ENCODE data around the gene TRIM66.

Gene TRIM66

DNA sequence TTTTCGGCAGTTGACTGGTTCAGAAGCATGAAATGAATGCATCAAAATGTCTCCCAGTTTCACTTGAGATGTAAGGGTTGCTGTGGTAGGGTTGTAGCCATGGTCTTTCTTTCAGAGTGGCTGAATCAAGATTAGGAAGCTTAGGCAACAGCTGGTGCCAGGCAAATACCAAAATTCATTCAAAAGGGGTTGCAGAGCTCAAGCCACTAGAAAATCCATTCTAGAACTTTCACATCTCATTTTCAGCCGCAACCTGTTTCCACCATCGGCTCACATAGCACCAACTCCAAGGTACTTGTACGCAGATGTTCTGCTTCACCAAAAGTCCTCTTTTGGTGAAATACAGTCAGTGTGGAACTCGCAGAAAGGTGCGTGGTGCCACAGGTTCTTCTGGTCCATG is 48.0 kb downstream of the TRIM66 start:
- Histone ChIP-seq H3K27ac (ENCODE audit: low read depth, low read length) (no peak overlapping the region), H3K9ac (ENCODE audit: low read depth, low read length) (no peak overlapping the region), H3K36me3 (ENCODE audit: control insufficient read depth, insufficient read depth, low read length) (no peaks in the 10 kb centered on the region), H3K4me3 (ENCODE audit: low read depth, low read length) (no peak overlapping the region), H3K4me1 (ENCODE audit: control insufficient read depth, insufficient read depth, low read length) (no peaks in the 10 kb centered on the region), H3K27me3 (ENCODE audit: control insufficient read depth, insufficient read depth, low read length) (no peaks in the 10 kb centered on the region), H3K9me3 (ENCODE audit: control insufficient read depth, insufficient read depth, low read length) (no peaks in the 10 kb centered on the region)

DNA sequence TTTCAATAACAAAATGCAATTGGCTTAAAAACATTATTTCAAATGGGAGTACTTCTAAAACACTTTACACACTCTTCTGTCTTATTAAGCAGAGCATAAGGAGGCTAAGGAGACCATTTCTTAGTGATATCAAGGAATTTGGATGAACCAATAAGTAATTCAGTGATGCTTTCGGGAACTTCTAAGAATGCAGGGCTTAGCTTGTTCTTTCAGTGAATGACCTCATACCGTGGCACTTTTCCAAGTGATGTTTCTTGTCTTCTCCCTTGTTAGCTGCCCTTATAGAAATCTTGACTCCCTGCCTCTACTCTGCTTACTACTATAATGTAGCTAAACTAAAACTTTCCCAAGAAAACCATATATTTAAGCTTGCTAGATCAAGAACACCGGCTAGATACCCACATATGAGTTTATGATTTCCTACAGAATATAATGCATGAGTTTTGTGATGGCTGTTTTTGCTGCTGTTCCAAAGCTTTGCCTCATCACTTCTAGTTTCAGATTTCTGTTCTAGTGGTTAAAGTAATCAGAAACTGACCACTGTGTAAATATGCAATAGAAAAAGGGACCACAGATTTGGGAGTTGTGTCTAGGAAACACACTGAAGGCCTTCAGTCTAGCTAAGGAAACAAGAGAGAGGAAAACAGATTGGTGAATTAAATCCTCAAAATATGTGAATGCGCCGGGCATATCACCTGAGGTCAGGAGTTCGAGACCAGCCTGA is 50.9 kb downstream of the TRIM66 start:
- Histone ChIP-seq H3K27ac (ENCODE audit: low read depth, low read length) (no peak overlapping the region), H3K9me3 (ENCODE audit: control insufficient read depth, insufficient read depth, low read length) (no peaks in the 10 kb centered on the region), H3K4me3 (ENCODE audit: low read depth, low read length) (no peak overlapping the region), H3K4me1 (ENCODE audit: control insufficient read depth, insufficient read depth, low read length) (no peaks in the 10 kb centered on the region), H3K9ac (ENCODE audit: low read depth, low read length) (no peak overlapping the region), H3K36me3 (ENCODE audit: control insufficient read depth, insufficient read depth, low read length) (no peaks in the 10 kb centered on the region), H3K27me3 (ENCODE audit: control insufficient read depth, insufficient read depth, low read length) (no peaks in the 10 kb centered on the region)

DNA sequence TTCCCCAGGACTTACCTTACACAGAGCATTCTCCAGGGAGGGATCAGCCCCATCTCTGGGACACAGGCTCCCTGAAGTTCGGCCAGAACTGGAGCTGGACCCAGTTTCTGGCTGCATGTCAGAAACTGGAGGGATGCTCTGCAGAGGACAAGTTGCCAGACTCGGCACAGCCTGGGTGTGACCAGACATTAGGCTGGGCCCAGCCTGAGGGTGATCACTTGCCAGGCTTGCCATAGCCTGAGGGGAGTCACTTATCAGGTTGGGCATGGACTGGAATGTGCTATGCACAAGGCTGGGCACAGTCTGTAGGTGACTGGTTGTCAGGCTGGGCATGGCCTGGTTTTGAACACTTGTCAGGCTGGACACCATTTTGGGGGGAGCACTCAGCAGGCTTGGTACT is 57.8 kb downstream of the TRIM66 start:
- no peaks in the 10 kb centered on the region for H3K9me3 ChIP-seq (ENCODE audit: control insufficient read depth, insufficient read depth, low read length)
- no peaks in the 10 kb centered on the region for H3K4me1 ChIP-seq (ENCODE audit: control insufficient read depth, insufficient read depth, low read length)
- peaks cover 9% of the 10 kb centered on the region; the same call in 1 of the 2 replicates for H3K36me3 ChIP-seq (ENCODE audit: control insufficient read depth, insufficient read depth, low read length)
- no peak overlapping the region for H3K4me3 ChIP-seq (ENCODE audit: low read depth, low read length)
- H3K27ac ChIP-seq (ENCODE audit: low read depth, low read length), result no peak overlapping the region
- no peak overlapping the region for H3K9ac ChIP-seq (ENCODE audit: low read depth, low read length)
- H3K27me3 ChIP-seq (ENCODE audit: control insufficient read depth, insufficient read depth, low read length), result no peaks in the 10 kb centered on the region

DNA sequence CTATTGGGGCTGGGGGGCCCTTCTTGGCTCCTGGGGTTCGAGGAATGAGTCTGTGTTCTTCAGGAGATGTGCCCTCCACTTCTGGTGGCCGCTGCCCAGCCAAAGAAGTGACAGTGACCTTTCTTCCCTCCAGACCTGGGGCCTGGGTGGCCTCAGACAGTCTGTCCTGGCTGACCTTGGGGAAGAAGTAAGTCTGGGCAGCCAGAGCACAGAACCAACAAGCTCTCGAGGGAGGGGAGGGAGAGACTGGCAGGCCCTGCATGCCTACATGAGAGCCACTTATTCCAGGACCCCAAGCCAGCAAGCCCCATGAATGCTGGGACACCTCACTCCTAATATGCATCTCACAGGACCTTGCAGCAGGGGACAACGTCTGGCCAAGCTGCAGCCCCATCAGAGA is 61.3 kb downstream of the TRIM66 start:
- no peaks in the 10 kb centered on the region for H3K27me3 ChIP-seq (ENCODE audit: control insufficient read depth, insufficient read depth, low read length)
- no peak overlapping the region for H3K4me3 ChIP-seq (ENCODE audit: low read depth, low read length)
- no peak overlapping the region for H3K9ac ChIP-seq (ENCODE audit: low read depth, low read length)
- no peak overlapping the region for H3K27ac ChIP-seq (ENCODE audit: low read depth, low read length)
- no peaks in the 10 kb centered on the region for H3K4me1 ChIP-seq (ENCODE audit: control insufficient read depth, insufficient read depth, low read length)
- no peaks in the 10 kb centered on the region for H3K9me3 ChIP-seq (ENCODE audit: control insufficient read depth, insufficient read depth, low read length)
- H3K36me3 ChIP-seq (ENCODE audit: control insufficient read depth, insufficient read depth, low read length), result peaks cover 11% of the 10 kb centered on the region; the same call in 1 of the 2 replicates

DNA sequence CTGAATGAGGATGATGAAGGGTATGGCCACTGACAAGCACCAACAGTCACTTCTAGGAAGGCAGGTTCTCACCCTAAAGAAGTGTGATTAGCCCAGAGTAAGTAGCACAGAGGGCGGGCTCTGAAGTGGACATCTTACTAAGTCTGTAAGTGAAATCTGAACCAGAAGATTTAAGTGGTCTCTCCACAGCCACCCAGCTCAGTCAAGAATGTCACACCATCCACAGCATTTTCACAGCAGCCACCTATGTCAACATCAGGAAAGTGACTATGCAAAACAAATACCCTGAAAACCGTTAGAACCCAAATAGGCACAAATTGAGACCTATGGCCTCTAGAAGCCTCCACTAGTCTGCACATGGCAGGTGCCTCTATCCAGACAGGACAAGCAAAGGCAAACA is 65.4 kb downstream of the TRIM66 start:
- Histone ChIP-seq H3K4me3 (ENCODE audit: low read depth, low read length) (no peak overlapping the region), H3K27me3 (ENCODE audit: control insufficient read depth, insufficient read depth, low read length) (no peaks in the 10 kb centered on the region), H3K36me3 (ENCODE audit: control insufficient read depth, insufficient read depth, low read length) (0 out of 2 replicates have a peak, but pooled peaks cover 6% of the 10 kb centered on the region)

DNA sequence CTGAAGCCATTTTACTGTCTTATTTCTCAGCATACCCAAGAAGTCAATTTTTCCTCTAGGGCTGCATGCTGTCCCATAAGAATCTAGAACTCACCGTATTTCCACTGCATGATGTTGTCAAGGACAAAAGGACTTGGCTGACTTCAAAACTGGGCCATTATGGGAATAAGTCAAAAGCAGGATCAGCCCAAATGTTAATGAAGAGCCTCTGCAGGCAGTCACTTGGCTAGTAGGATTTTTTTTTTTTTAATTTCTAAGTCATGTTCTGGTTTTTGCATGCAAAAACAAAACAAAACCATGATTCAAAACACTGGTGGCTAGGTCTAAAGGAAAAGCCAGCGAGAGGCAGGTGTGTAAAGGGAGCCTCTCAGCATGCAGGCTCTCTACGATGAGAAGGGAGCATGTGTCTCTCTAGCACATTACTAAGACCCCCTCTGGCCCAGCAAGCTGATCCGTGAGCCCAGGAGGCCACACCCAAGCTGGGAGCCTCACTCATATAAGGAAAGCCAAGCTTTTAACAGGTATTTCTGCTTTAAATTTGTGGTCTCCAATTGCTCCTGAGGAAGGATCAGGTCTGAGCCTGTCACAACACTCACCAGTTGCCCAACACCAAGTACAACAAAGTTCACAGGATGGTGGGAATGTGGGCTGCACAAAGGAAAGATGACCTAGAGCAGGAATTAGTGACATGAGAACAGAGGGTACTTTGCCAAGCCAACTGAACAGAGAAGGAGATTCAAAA is 67.0 kb downstream of the TRIM66 start:
- H3K4me3 ChIP-seq (ENCODE audit: low read depth, low read length), result no peak overlapping the region
- no peak overlapping the region for H3K27ac ChIP-seq (ENCODE audit: low read depth, low read length)
- H3K4me1 ChIP-seq (ENCODE audit: control insufficient read depth, insufficient read depth, low read length), result no peaks in the 10 kb centered on the region; the same call in 1 of the 2 replicates
- 0 out of 2 replicates have a peak, but pooled peaks cover 2% of the 10 kb centered on the region for H3K36me3 ChIP-seq (ENCODE audit: control insufficient read depth, insufficient read depth, low read length)
- H3K9ac ChIP-seq (ENCODE audit: low read depth, low read length), result no peak overlapping the region
- no peaks in the 10 kb centered on the region for H3K27me3 ChIP-seq (ENCODE audit: control insufficient read depth, insufficient read depth, low read length)
- no peaks in the 10 kb centered on the region for H3K9me3 ChIP-seq (ENCODE audit: control insufficient read depth, insufficient read depth, low read length)

More for the DNA sequence above, 65.4 kb downstream of the TRIM66 start:
- Histone ChIP-seq H3K27ac (ENCODE audit: low read depth, low read length) (no peak overlapping the region), H3K9me3 (ENCODE audit: control insufficient read depth, insufficient read depth, low read length) (no peaks in the 10 kb centered on the region), H3K9ac (ENCODE audit: low read depth, low read length) (no peak overlapping the region), H3K4me1 (ENCODE audit: control insufficient read depth, insufficient read depth, low read length) (no peaks in the 10 kb centered on the region; the same call in 1 of the 2 replicates)

DNA sequence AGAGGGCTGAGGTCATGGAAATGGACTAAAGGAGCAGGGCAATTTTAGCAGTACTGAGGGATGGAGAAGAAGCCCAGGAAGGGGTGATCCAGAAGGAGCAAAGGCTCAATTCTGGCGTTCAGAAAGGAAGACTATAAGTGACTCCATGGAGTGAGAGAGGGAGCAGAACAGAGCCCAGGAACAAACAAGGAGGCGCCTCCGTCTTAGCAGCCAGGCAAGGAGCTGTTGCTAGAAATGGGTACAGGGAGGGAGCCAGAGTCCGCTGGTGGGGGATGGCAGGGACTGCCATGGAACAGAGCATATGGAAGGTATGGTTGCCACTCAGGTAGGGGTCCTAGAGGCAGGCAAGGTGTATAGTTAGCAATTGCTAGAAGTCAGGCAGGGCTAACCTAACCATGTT is 68.0 kb downstream of the TRIM66 start:
- Histone ChIP-seq H3K36me3 (ENCODE audit: control insufficient read depth, insufficient read depth, low read length) (0 out of 2 replicates have a peak, but pooled peaks cover 2% of the 10 kb centered on the region), H3K9ac (ENCODE audit: low read depth, low read length) (no peak overlapping the region), H3K9me3 (ENCODE audit: control insufficient read depth, insufficient read depth, low read length) (no peaks in the 10 kb centered on the region), H3K4me1 (ENCODE audit: control insufficient read depth, insufficient read depth, low read length) (no peaks in the 10 kb centered on the region; the same call in 1 of the 2 replicates), H3K27ac (ENCODE audit: low read depth, low read length) (no peak overlapping the region), H3K27me3 (ENCODE audit: control insufficient read depth, insufficient read depth, low read length) (no peaks in the 10 kb centered on the region), H3K4me3 (ENCODE audit: low read depth, low read length) (no peak overlapping the region)

DNA sequence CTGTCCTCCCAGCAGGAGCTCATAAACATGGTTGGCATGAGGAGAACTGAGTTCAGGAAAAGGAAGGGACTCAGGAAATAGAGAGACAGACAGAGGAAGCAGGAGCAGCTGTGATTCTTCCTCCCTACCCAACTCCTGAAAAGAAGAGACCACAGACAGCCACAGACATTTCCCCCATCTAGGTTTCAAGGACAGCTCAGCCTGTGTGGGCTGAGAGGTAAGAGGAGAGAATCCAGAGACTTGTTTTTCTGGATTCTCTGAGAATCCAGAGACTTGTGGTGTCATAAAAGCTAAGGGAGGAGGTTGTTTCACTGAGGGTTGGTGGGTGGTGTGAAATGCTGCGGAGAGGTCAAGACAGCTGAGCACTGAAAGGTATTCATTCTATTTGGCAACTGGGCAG is 69.4 kb downstream of the TRIM66 start:
- H3K9me3 ChIP-seq (ENCODE audit: control insufficient read depth, insufficient read depth, low read length), result no peaks in the 10 kb centered on the region
- H3K27me3 ChIP-seq (ENCODE audit: control insufficient read depth, insufficient read depth, low read length), result no peaks in the 10 kb centered on the region
- H3K36me3 ChIP-seq (ENCODE audit: control insufficient read depth, insufficient read depth, low read length), result 0 out of 2 replicates have a peak, but pooled peaks cover 2% of the 10 kb centered on the region
- no peaks in the 10 kb centered on the region; the same call in 1 of the 2 replicates for H3K4me1 ChIP-seq (ENCODE audit: control insufficient read depth, insufficient read depth, low read length)
- H3K9ac ChIP-seq (ENCODE audit: low read depth, low read length), result no peak overlapping the region
- H3K4me3 ChIP-seq (ENCODE audit: low read depth, low read length), result no peak overlapping the region
- H3K27ac ChIP-seq (ENCODE audit: low read depth, low read length), result no peak overlapping the region

DNA sequence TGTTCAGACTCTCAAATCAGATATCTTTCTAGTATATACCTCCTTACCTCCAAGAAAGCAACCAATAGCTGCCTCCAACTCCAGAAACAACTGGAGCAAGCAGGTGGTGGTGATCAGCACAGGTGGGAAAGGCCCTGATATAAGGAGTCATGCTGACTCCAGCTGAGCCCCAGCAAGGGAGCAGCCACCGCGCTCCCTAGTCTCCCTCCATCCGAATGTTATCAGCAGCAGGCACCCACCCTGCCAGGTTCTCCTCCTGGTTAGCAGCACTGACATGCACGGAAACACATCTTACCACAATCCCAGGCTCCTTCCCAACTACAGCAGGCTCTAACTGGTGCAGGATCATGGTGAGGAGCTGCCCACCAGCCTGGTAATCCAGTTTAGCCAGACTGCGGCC is 69.9 kb downstream of the TRIM66 start:
- Histone ChIP-seq H3K9me3 (ENCODE audit: control insufficient read depth, insufficient read depth, low read length) (no peaks in the 10 kb centered on the region), H3K27ac (ENCODE audit: low read depth, low read length) (no peak overlapping the region), H3K4me1 (ENCODE audit: control insufficient read depth, insufficient read depth, low read length) (no peaks in the 10 kb centered on the region; the same call in 1 of the 2 replicates), H3K9ac (ENCODE audit: low read depth, low read length) (no peak overlapping the region), H3K4me3 (ENCODE audit: low read depth, low read length) (no peak overlapping the region), H3K27me3 (ENCODE audit: control insufficient read depth, insufficient read depth, low read length) (no peaks in the 10 kb centered on the region), H3K36me3 (ENCODE audit: control insufficient read depth, insufficient read depth, low read length) (0 out of 2 replicates have a peak, but pooled peaks cover under 1% of the 10 kb centered on the region)

DNA sequence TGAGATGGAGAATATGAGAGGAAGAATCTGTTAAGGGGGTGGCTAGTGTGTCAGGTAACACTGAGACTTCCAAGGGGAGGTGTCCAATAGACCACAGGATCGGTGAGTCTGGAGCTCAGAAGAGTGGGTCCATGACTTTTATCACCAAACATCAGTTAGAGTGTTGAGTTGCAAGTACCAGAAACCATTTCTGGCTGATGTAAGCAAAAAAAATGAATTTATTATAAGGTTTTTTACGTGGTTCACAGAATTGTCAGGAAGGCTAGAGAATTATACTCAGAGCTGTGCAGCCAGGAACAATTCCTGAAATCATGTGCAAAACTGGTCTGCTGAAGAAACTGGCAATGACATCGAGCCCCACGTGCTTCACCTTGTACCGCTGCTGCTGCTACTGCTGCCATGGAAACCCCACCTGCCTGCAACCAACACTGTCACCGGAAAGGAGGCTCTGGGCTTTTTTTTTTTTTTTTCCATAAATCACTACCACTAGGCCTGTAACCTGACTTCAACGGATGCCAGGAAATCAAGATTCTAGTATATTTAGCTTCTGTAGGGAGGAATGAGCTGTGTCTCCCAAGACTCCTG is 71.8 kb downstream of the TRIM66 start:
- Histone ChIP-seq H3K4me3 (ENCODE audit: low read depth, low read length) (no peak overlapping the region), H3K27me3 (ENCODE audit: control insufficient read depth, insufficient read depth, low read length) (no peaks in the 10 kb centered on the region), H3K4me1 (ENCODE audit: control insufficient read depth, insufficient read depth, low read length) (no peaks in the 10 kb centered on the region; the same call in 1 of the 2 replicates), H3K9ac (ENCODE audit: low read depth, low read length) (no peak overlapping the region), H3K36me3 (ENCODE audit: control insufficient read depth, insufficient read depth, low read length) (no peaks in the 10 kb centered on the region), H3K27ac (ENCODE audit: low read depth, low read length) (no peak overlapping the region), H3K9me3 (ENCODE audit: control insufficient read depth, insufficient read depth, low read length) (no peaks in the 10 kb centered on the region)

DNA sequence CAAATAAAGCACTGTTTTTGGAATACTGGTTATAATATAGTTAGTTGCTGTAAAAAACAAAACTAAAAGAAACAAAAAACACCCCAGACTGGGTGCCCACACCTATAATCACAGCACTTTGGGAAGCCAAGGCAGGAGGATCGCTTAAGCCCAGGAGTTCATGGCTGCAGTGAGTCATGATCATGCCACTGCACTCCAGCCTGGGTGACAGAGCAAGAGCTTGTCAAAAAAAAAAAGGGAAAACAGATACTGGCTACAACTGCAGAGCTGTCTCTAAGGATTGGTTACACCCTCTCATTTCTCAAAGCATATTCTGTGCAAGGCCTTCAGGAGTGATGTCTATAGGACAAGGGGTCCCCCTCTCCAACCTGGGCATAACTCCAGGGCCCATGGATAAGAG is 73.8 kb downstream of the TRIM66 start:
- H3K27ac ChIP-seq (ENCODE audit: low read depth, low read length), result no peak overlapping the region
- no peaks in the 10 kb centered on the region for H3K9me3 ChIP-seq (ENCODE audit: control insufficient read depth, insufficient read depth, low read length)
- H3K9ac ChIP-seq (ENCODE audit: low read depth, low read length), result no peak overlapping the region
- no peak overlapping the region for H3K4me3 ChIP-seq (ENCODE audit: low read depth, low read length)
- H3K27me3 ChIP-seq (ENCODE audit: control insufficient read depth, insufficient read depth, low read length), result no peaks in the 10 kb centered on the region
- H3K36me3 ChIP-seq (ENCODE audit: control insufficient read depth, insufficient read depth, low read length), result no peaks in the 10 kb centered on the region
- H3K4me1 ChIP-seq (ENCODE audit: control insufficient read depth, insufficient read depth, low read length), result no peaks in the 10 kb centered on the region; the same call in 1 of the 2 replicates

Data from HUES48 (cell line).